Suprapubic skin (tissue), 4 donors: ENCODE data around the gene NOX3.

Experiments used
- CTCF ChIP-seq, 2 donors: fragments of 200-600 bp in 1 of 2; fragments of 450-650 bp in 1 of 2; sonication (generic) in 1 of 2; IDR thresholded peaks; one replicate each; pipeline ENCODE4 v1.5.1; 2016 to 2019; ENCODE audit warnings: antibody characterized with exemption in 2 of 2, mild to moderate bottlenecking in 1 of 2, moderate library complexity in 1 of 2
- POLR2A ChIP-seq, 2 donors: fragments of 450-650 bp; IDR thresholded peaks; one replicate each; pipeline ENCODE4 v1.6.1; 2017; ENCODE audit warnings: antibody characterized with exemption in 2 of 2, mild to moderate bottlenecking in 2 of 2, moderate library complexity in 2 of 2
- POLR2AphosphoS5 ChIP-seq, 3 donors: sonication (generic); formaldehyde crosslinking; IDR thresholded peaks; one replicate each; pipeline ENCODE4 v1.6.1; 2017; ENCODE audit warnings: antibody characterized with exemption in 3 of 3

- TF ChIP-seq CTCF (IDR thresholded peaks at IDR 0.05) (no peak), POLR2A (IDR thresholded peaks at IDR 0.05) (no peak), POLR2AphosphoS5 (IDR thresholded peaks at IDR 0.05) (no peak)
Observed at GRCh38 chr6:155486721-155487294, 31.2 kb upstream of the NOX3 start.
